Common myeloid progenitor, CD34-positive (primary cell): ENCODE data around the gene ARMH4.
"Not testable (repeated sequence)": the region's sequence is repeated elsewhere in the genome, so short reads cannot be mapped to it uniquely, and the experiment has no call there.

Experiments used
- CTCF ChIA-PET: fragments of 350-600 bp; sonication (Branson Sonifier 250); formaldehyde crosslinking; loops from one replicate; lab custom pipeline; 2021; ENCODE audit warnings: antibody characterized with exemption; lab: Charles Lee
- POLR2A ChIA-PET: fragments of 350-600 bp; sonication (Branson Sonifier 250); formaldehyde crosslinking; loops from one replicate; lab custom pipeline; 2021; ENCODE audit warnings: antibody characterized with exemption; lab: Charles Lee
- DNase-seq, 3 donors: peaks; one replicate each; pipeline versions ENCODE4 v3.0.0 to v3.0.0-alpha.2; 2013
- H3K27ac ChIP-seq, 2 experiments: 1 replicate in 1 of 2; 2 replicates in 1 of 2; pipeline ENCODE4 v1.7.0; 2013; ENCODE audit warnings: inconsistent platforms in 2 of 2, low read length in 2 of 2, mild to moderate bottlenecking in 2 of 2, low read depth in 1 of 2, moderate library complexity in 1 of 2; ENCODE audit not compliant: severe bottlenecking in 2 of 2, insufficient read depth in 1 of 2, poor library complexity in 1 of 2
- H3K27me3 ChIP-seq, 5 experiments: replicated peaks in 2 of 5; 1 replicate in 3 of 5; 2 replicates in 2 of 5; pipeline versions ENCODE4 v1.6.1 to v1.7.0; 2013; ENCODE audit warnings: low read length in 4 of 5, mild to moderate bottlenecking in 2 of 5, moderate library complexity in 2 of 5, inconsistent platforms in 1 of 5; ENCODE audit not compliant: insufficient read depth in 5 of 5, control insufficient read depth in 4 of 5
- H3K36me3 ChIP-seq, 4 experiments: 1 replicate in 2 of 4; 2 replicates in 2 of 4; pipeline versions ENCODE4 v1.6.1 to v1.7.0; 2013; ENCODE audit warnings: low read length in 3 of 4, control low read depth in 1 of 4, mild to moderate bottlenecking in 1 of 4; ENCODE audit not compliant: control insufficient read depth in 4 of 4, insufficient read depth in 4 of 4
- H3K4me1 ChIP-seq, 4 experiments: 1 replicate in 3 of 4; 2 replicates in 1 of 4; pipeline versions ENCODE4 v1.6.1 to v1.7.1; 2013; ENCODE audit warnings: low read length in 3 of 4, mild to moderate bottlenecking in 3 of 4, control low read depth in 1 of 4, inconsistent platforms in 1 of 4, moderate library complexity in 1 of 4; ENCODE audit not compliant: control insufficient read depth in 4 of 4, insufficient read depth in 4 of 4; ENCODE audit errors: control extremely low read depth in 1 of 4
- H3K4me3 ChIP-seq, 7 experiments: 1 replicate in 4 of 7; 2 replicates in 3 of 7; pipeline versions ENCODE4 v1.5.1 to v1.7.0; 2013; ENCODE audit warnings: mild to moderate bottlenecking in 7 of 7, low read length in 6 of 7, moderate library complexity in 6 of 7, inconsistent platforms in 2 of 7, low read depth in 2 of 7, control low read depth in 1 of 7; ENCODE audit not compliant: insufficient read depth in 4 of 7, control insufficient read depth in 1 of 7; ENCODE audit errors: extremely low read depth in 1 of 7
- H3K9me3 ChIP-seq, 5 experiments: 1 replicate in 4 of 5; 2 replicates in 1 of 5; pipeline versions ENCODE4 v1.6.1 to v1.7.1; 2013; ENCODE audit warnings: low read length in 4 of 5, mild to moderate bottlenecking in 2 of 5, inconsistent platforms in 1 of 5, low read depth in 1 of 5, moderate library complexity in 1 of 5; ENCODE audit not compliant: control insufficient read depth in 4 of 5, insufficient read depth in 2 of 5; ENCODE audit errors: control extremely low read depth in 1 of 5
- WGBS: methylation state at CpG from one replicate; pipeline ENCODE4 v1.1.5; 2013; ENCODE audit not compliant: insufficient coverage; 5-methylcytosine and 5-hydroxymethylcytosine counted together

Gene ARMH4

GRCh38 chr14:58130116-58130782, 21.8 kb downstream of the ARMH4 start:
- Histone ChIP-seq H3K9me3 (peaks cover 0 to 6% (median 6%) of the 10 kb centered on the region in 5 experiments), H3K27me3 (no peaks in the 10 kb centered on the region), H3K4me1 (no peaks in the 10 kb centered on the region), H3K27ac (no peak overlapping the region), H3K4me3 (no peak overlapping the region), H3K36me3 (no peaks in the 10 kb centered on the region)
- ChIA-PET CTCF (interaction anchor here (1.3 to 1.8 kb wide), 4 partner anchors 9 to 38 kb away, joined by 3 to 4 read pairs (median 4); no protein-coding TSS in a partner anchor), POLR2A (no interaction called here)
- 93% methylated on average over 2 of the region's 4 CpGs for WGBS
- no peak for DNase-seq

GRCh38 chr14:58129208-58129607, 22.8 kb downstream of the ARMH4 start:
- no peak overlapping the region for H3K27ac ChIP-seq
- DNase-seq, result no peak
- CTCF ChIA-PET, result interaction anchor here (1.3 kb wide), 1 partner anchor 20 kb away, joined by 3 read pairs; no protein-coding TSS in a partner anchor
- H3K4me1 ChIP-seq, result no peaks in the 10 kb centered on the region
- H3K36me3 ChIP-seq, result no peaks in the 10 kb centered on the region
- WGBS, result 100% methylated on average over 3 of the region's 4 CpGs
- POLR2A ChIA-PET, result interaction anchor here (0.5 kb wide), 1 partner anchor 483 kb away, joined by 3 read pairs; no protein-coding TSS in a partner anchor
- peaks cover 0 to 9% (median 6%) of the 10 kb centered on the region in 5 experiments for H3K9me3 ChIP-seq
- H3K27me3 ChIP-seq, result no peaks in the 10 kb centered on the region
- H3K4me3 ChIP-seq, result no peak overlapping the region

GRCh38 chr14:58128416-58128815, 23.6 kb downstream of the ARMH4 start:
- POLR2A ChIA-PET, result no interaction called here
- Histone ChIP-seq H3K9me3 (peaks cover 0 to 9% (median 6%) of the 10 kb centered on the region in 5 experiments), H3K27me3 (no peaks in the 10 kb centered on the region), H3K4me3 (no peak overlapping the region), H3K4me1 (no peaks in the 10 kb centered on the region), H3K36me3 (no peaks in the 10 kb centered on the region), H3K27ac (no peak overlapping the region)
- CTCF ChIA-PET, result no interaction called here
- no peak for DNase-seq
- WGBS, result 100% methylated on average over 1 of the region's 2 CpGs

- H3K36me3 ChIP-seq, POLR2A ChIA-PET, H3K4me3 ChIP-seq, DNase-seq, H3K9me3 ChIP-seq, H3K4me1 ChIP-seq, H3K27ac ChIP-seq, H3K27me3 ChIP-seq: not testable (repeated sequence)
- 96% methylated on average over 5 of the region's 6 CpGs for WGBS
- CTCF ChIA-PET, result interaction anchor here (1.8 kb wide), 1 partner anchor 12 kb away, joined by 7 read pairs; no protein-coding TSS in a partner anchor
Observed at GRCh38 chr14:58122546-58122945, 29.5 kb downstream of the ARMH4 start.

- Histone ChIP-seq H3K9me3 (peaks cover 0 to 9% (median 6%) of the 10 kb centered on the region in 5 experiments), H3K4me1 (no peaks in the 10 kb centered on the region), H3K27ac (no peak overlapping the region), H3K27me3 (peaks cover 0 to 2% (median 0%) of the 10 kb centered on the region in 5 experiments), H3K4me3 (no peak overlapping the region), H3K36me3 (no peaks in the 10 kb centered on the region)
- 96% methylated on average over 3 of the region's 5 CpGs for WGBS
- POLR2A ChIA-PET, result no interaction called here
- DNase-seq, result no peak
- CTCF ChIA-PET, result interaction anchor here (0.7 to 1.8 kb wide), 3 partner anchors 9 to 15 kb away, joined by 3 to 7 read pairs (median 4); no protein-coding TSS in a partner anchor
Observed at GRCh38 chr14:58121530-58122186, 30.4 kb downstream of the ARMH4 start.

GRCh38 chr14:58119381-58119780, 32.6 kb downstream of the ARMH4 start:
- CTCF ChIA-PET, result no interaction called here
- Histone ChIP-seq H3K27me3 (peaks cover 0 to 2% (median 0%) of the 10 kb centered on the region in 5 experiments), H3K36me3 (no peaks in the 10 kb centered on the region), H3K9me3 (peaks cover 0 to 3% (median 0%) of the 10 kb centered on the region in 5 experiments), H3K27ac (no peak overlapping the region), H3K4me3 (no peak overlapping the region), H3K4me1 (no peaks in the 10 kb centered on the region)
- POLR2A ChIA-PET, result no interaction called here
- whole genome bisulfite sequencing, result 80% methylated on average over 1 of the region's 3 CpGs
- DNase-seq, result no peak
